Stimulated activated CD4-positive, alpha-beta T cell treated with anti-CD3 and anti-CD28 coated beads, Interleukin-15, amount 100 ng/mL, for 48 hours (primary cell): ENCODE measurements around the gene CPNE1.
A peak's percentile ranks its signal among the peaks of the same experiment; 100 is the strongest.
"Not testable (repeated sequence)": the region's sequence is repeated elsewhere in the genome, so short reads cannot be mapped to it uniquely, and the experiment has no call there.

Experiments used
- DNase-seq, 2 donors: peaks; one replicate each; pipeline ENCODE4 v3.0.0-alpha.2; 2020; ENCODE audit warnings: low read depth in 2 of 2

CPNE1 gene

GRCh38 chr20:35698298-35699126, 33.8 kb upstream of the CPNE1 start:
- DNase-seq: no peak

GRCh38 chr20:35697696-35698297, 33.1 kb upstream of the CPNE1 start:
- no peak for DNase-seq

DNA sequence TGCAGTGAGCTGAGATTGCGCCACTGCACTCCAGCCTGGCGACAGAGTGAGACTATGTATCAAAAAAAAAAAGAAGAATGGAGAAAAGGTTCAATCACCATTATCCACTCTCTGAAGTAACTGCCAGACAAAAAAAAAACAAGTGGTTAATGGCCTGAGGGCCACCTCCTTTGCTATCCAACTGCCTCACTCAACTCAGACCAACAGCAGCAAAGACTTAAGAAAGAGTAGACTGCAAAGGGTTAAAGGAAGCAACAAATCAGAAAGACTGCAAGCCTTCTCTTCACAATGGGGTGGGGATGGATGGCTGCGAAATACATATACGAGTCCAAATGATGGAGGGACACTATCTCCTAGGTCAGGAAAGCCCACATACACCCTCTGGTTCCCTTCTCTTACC, 31.3 kb upstream of the CPNE1 start:
- no peak for DNase-seq

- DNase-seq: no peak
Observed at GRCh38 chr20:35695245-35695749, 30.6 kb upstream of the CPNE1 start.

GRCh38 chr20:35690265-35690664, 25.6 kb upstream of the CPNE1 start:
- no peak for DNase-seq

DNA sequence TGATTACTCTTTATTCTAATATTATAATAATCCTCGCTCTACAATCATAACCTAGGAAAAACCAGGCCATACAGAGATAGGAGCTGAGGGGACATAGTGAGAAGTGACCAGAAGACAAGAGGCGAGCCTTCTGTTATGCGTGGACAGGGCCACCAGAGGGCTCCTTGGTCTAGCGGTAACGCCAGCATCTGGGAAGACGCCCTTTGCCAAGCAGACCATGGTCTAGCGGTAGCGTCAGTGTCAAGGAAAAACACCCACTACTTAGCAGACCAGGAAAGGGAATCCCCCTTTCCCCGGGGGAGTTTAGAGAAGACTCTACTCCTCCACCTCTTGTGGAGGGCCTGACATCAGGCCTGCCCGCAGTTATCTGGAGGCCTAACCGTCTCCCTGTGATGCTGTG, 22.2 kb upstream of the CPNE1 start:
- not testable (repeated sequence) for DNase-seq

- not testable (repeated sequence) for DNase-seq
Observed at GRCh38 chr20:35685368-35685767, 20.7 kb upstream of the CPNE1 start.

- no peak for DNase-seq
Observed at GRCh38 chr20:35681960-35682359, 17.3 kb upstream of the CPNE1 start.

- no peak for DNase-seq
Observed at GRCh38 chr20:35680452-35681183, 15.9 kb upstream of the CPNE1 start.

GRCh38 chr20:35674921-35675320, 10.2 kb upstream of the CPNE1 start:
- no peak for DNase-seq

DNA sequence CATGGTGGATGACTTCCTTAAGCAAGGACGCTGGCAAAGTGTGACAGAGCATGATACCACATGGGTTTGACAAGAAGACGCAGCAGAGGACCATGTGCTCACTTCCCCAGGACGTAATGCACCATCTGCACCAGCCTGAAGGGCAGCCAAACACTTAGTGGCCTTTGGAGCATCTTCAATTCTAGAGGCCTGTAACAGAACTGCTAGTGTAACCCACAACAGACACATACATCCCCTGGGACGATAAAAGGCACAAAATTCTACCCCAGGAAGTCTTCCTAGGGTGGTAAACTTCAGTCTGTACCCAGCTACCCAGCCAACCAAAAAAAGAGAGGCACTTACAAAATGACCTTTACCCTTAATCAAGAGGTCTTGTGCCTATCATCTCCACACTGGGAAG, 9.2 kb upstream of the CPNE1 start:
- no peak for DNase-seq

- DNase-seq: no peak
Observed at GRCh38 chr20:35669681-35670080, 5.0 kb upstream of the CPNE1 start.

DNA sequence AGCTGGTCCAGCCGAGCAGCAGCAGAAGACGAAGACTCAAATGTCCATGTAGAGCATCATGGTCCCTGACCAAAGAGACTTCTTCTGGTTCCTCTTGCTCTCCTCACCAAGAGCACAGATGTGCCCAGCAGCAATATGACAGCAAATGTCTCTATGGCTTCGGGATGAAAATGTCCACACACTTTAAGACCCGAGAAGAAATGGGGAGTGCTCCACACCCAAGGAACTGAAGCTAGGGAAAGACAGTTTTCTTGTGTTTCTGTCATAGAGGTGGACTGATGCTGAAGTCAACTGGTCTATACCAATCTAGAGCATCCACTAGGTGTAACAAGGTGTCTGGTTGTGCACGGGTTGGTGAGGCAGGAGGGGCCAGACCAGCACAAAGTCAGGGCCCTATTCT, 4.5 kb upstream of the CPNE1 start:
- no peak for DNase-seq

GRCh38 chr20:35665949-35666288, 1.2 kb upstream of the CPNE1 start:
- DNase-seq: no peak

DNA sequence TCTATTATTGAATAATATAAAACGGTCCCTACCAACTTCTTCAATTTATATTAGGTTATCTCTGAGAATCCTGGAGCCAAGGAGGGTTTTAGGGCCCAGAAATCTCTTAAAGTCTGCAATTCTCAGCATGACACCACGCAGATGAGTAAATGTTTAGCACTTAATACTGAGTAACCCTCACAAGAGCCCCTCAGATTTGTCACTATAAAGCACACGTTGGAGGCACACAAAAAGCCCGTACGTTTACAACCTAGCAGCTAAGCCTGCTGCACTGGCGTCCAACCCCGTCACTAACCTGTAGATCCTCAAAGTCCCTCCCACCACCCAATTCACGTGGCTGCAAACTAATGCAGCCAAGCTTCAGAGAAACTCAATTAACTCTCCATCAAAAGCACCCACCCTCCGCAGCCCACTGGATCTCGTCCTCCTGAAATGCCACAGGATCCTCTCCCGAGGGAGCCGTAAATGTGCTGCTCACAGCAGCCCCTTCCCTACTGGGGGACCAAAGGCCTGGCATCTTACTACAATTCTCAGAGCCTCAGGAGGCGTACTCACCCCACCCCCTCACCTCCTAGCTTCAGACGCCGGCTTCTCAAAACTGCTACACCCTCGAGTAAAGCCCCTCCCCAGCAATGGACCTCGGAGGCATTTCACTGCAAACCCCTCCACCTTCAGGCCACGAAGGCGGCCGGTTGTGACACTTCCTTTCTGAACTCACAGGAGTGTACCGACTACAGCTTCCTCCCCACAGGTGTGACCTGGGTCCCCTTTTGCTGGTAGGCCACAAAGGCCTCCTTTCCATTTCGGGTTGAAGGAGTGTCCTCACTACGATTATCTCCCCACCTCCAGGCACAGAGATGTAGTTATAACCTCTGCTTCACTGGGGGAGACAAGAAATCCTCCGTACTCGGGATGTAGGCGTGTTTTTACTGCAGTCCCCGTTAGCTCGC, 909 bp downstream of the CPNE1 start:
- peak; percentile 26 to 52 for DNase-seq

- DNase-seq: no peak
Observed at GRCh38 chr20:35662551-35662950, 2.1 kb downstream of the CPNE1 start.

DNA sequence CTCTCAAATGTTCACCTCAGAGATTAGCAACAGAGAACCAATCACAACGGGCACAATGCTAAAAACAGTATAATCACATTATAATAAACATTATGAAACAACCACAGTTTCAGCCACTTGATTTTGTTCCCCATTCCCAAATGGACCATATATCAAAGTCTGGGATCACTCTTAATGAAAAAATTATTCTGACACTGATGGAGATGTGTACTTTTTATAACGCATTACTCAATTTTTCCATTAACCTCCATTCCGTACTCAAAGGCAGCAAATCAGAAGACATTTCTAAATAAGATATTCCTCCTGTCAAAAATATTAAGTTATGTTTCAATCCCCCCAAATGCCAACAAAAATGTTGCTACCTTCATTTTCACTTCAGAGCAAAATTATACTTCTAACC, 2.8 kb downstream of the CPNE1 start:
- DNase-seq: no peak

GRCh38 chr20:35661053-35661452, 3.6 kb downstream of the CPNE1 start:
- DNase-seq: no peak

- peak; percentile 17 to 37 for DNase-seq
Observed at GRCh38 chr20:35660122-35660937, 4.4 kb downstream of the CPNE1 start.

GRCh38 chr20:35657271-35657670, 7.4 kb downstream of the CPNE1 start:
- DNase-seq: no peak

DNA sequence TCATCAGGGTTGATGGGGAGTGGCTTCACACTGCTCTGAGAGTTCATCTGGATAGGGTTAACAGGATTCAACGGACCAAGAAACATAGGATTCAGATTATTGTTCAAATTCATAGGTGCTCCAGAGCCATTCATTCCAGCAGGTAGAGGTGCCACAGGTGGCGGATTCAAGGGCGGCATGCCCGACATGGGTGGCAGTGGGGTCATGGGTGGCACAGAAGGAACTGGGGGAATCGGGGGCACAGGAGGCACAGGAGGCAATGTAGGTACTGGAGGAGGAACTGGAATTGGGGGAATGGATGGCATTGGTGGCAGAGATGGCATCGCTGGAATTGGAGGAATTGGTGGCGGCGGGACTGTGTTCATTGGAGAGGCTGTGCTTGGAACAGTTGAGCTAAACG, 10.3 kb downstream of the CPNE1 start:
- DNase-seq: no peak
